A673 (cell line): ENCODE data around the gene KRT7. TPM values are rescaled to one million over a fixed set of nuclear protein-coding genes. Genes with fewer than 3 reads are reported as not detected.

ENCODE experiments used
- BruUV-seq: library from RNA; stranded (reverse); fragments of 400-500 nt; replicated peaks from 2 replicates; lab custom pipeline; 2021; lab: Mats Ljungman, UMichigan
- CTCF ChIA-PET: fragments of 300-600 bp; sonication (Branson Sonifier 250); formaldehyde crosslinking; loops from one replicate; lab custom pipeline; 2022; ENCODE audit warnings: antibody characterized with exemption; lab: Charles Lee
- POLR2A ChIA-PET: fragments of 300-600 bp; sonication (Branson Sonifier 250); formaldehyde crosslinking; loops from one replicate; lab custom pipeline; 2022; ENCODE audit warnings: antibody characterized with exemption; ENCODE audit not compliant: low non-redundant PET; lab: Charles Lee
- DNase-seq: peaks from one replicate; pipeline ENCODE4 v3.0.0-alpha.2; 2015; ENCODE audit warnings: low spot score
- H3K27ac ChIP-seq: fragments of 200-600 bp; sonication (generic); 2 replicates; pipeline ENCODE4 v1.5.1; 2016; ENCODE audit warnings: mixed run types, low read depth, mild to moderate bottlenecking, mixed read lengths, antibody characterized with exemption, low read length; ENCODE audit not compliant: poor library complexity, severe bottlenecking
- H3K27me3 ChIP-seq: fragments of 200-600 bp; sonication (generic); replicated peaks from 2 replicates; pipeline ENCODE4 v1.6.1; 2017; ENCODE audit warnings: mixed run types, low read depth, mild to moderate bottlenecking, mixed read lengths, antibody characterized with exemption, low read length; ENCODE audit not compliant: insufficient read depth, poor library complexity
- H3K36me3 ChIP-seq: fragments of 200-600 bp; sonication (generic); 2 replicates; pipeline ENCODE4 v1.6.1; 2016; ENCODE audit warnings: mixed run types, mild to moderate bottlenecking, mixed read lengths, antibody characterized with exemption, low read length; ENCODE audit not compliant: insufficient read depth, poor library complexity, severe bottlenecking
- H3K4me1 ChIP-seq: fragments of 200-600 bp; sonication (generic); 2 replicates; pipeline ENCODE4 v1.6.1; 2017; ENCODE audit warnings: mixed run types, mild to moderate bottlenecking, mixed read lengths, antibody characterized with exemption, low read length; ENCODE audit not compliant: insufficient read depth, poor library complexity, severe bottlenecking
- H3K4me3 ChIP-seq: fragments of 200-600 bp; sonication (generic); 2 replicates; pipeline ENCODE4 v1.5.1; 2016; ENCODE audit warnings: low read depth, mixed run types, mild to moderate bottlenecking, mixed read lengths, low read length; ENCODE audit not compliant: poor library complexity, severe bottlenecking
- H3K9me3 ChIP-seq: fragments of 200-600 bp; sonication (generic); 2 replicates; pipeline ENCODE4 v1.6.1; 2016; ENCODE audit warnings: mixed run types, low read depth, mild to moderate bottlenecking, mixed read lengths, antibody characterized with exemption, low read length; ENCODE audit not compliant: poor library complexity, severe bottlenecking
- EZH2 ChIP-seq: fragments of 200-600 bp; sonication (generic); IDR thresholded peaks from 2 replicates; pipeline ENCODE4 v1.6.1; 2017; ENCODE audit warnings: borderline replicate concordance, low read depth, mild to moderate bottlenecking, mixed read lengths, antibody characterized with exemption, low read length; ENCODE audit not compliant: poor library complexity, severe bottlenecking
- intact Hi-C: fragments of 100-400 bp; cut with micrococcal nuclease; formaldehyde crosslinking; loops from one replicate; pipeline ENCODE4 v1.10.0; 2022; ENCODE audit not compliant: unreplicated experiment
- total RNA-seq: library from RNA; stranded (reverse); gene quantifications from 2 replicates; pipeline ENCODE4 v1.2.3, GENCODE V29; 2021
- TF ChIP-seq, protein P1 (sequence below): fragments of 300-800, 200-600 bp; sonication (generic); conservative IDR thresholded peaks from 2 replicates; pipeline ENCODE4 v1.5.1; 2017; ENCODE audit warnings: low read depth, mild to moderate bottlenecking, antibody characterized with exemption, low read length, moderate library complexity, mixed read lengths

The KRT7 gene
- total RNA-seq, 1 experiment from 2014 or later, result 1.0 TPM

DNA sequence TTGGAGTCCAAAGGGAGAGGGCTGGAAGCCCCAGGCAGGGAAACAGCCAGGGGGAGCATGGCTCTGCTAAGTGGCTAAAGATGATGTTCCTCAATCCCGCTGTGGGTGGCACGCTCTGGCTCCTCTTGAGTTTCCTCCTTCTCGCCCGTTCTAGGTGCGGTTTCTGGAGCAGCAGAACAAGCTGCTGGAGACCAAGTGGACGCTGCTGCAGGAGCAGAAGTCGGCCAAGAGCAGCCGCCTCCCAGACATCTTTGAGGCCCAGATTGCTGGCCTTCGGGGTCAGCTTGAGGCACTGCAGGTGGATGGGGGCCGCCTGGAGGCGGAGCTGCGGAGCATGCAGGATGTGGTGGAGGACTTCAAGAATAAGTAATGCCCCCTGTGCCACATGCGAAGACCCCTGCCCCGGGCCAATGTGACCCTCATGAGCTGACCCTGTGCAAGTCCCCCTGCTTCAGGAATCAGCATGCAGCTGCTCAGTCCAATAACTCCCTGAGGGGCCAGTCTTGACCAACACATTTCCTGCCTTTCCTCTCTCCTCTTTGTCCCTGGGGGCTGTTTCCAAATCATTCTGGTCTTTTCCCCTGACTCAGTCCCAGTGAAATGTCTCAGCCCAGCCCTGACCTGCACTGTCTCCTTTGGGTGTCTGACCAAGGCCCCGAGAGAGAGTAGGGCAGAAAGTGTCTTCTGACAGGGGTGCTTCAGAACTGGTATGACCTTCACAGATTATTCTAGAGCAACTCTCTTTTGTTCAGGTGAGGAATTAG lies 2.1 kb downstream of the KRT7 start:
- H3K9me3 ChIP-seq, result no peaks in the 10 kb centered on the region
- no peak for DNase-seq
- POLR2A ChIA-PET, result no interaction called here
- no peaks in the 10 kb centered on the region for H3K36me3 ChIP-seq
- CTCF ChIA-PET, result no interaction called here
- H3K27me3 ChIP-seq, result peaks cover 12% of the 10 kb centered on the region
- no peaks in the 10 kb centered on the region for H3K4me1 ChIP-seq
- intact Hi-C loops, result no loop called here
- no TSS peak for BruUV-seq
- H3K4me3 ChIP-seq, result no peak overlapping the region
- no peak for TF ChIP-seq EZH2
- TF ChIP-seq, protein P1, sequence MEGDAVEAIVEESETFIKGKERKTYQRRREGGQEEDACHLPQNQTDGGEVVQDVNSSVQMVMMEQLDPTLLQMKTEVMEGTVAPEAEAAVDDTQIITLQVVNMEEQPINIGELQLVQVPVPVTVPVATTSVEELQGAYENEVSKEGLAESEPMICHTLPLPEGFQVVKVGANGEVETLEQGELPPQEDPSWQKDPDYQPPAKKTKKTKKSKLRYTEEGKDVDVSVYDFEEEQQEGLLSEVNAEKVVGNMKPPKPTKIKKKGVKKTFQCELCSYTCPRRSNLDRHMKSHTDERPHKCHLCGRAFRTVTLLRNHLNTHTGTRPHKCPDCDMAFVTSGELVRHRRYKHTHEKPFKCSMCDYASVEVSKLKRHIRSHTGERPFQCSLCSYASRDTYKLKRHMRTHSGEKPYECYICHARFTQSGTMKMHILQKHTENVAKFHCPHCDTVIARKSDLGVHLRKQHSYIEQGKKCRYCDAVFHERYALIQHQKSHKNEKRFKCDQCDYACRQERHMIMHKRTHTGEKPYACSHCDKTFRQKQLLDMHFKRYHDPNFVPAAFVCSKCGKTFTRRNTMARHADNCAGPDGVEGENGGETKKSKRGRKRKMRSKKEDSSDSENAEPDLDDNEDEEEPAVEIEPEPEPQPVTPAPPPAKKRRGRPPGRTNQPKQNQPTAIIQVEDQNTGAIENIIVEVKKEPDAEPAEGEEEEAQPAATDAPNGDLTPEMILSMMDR, result no peak
- H3K27ac ChIP-seq, result no peak overlapping the region

DNA sequence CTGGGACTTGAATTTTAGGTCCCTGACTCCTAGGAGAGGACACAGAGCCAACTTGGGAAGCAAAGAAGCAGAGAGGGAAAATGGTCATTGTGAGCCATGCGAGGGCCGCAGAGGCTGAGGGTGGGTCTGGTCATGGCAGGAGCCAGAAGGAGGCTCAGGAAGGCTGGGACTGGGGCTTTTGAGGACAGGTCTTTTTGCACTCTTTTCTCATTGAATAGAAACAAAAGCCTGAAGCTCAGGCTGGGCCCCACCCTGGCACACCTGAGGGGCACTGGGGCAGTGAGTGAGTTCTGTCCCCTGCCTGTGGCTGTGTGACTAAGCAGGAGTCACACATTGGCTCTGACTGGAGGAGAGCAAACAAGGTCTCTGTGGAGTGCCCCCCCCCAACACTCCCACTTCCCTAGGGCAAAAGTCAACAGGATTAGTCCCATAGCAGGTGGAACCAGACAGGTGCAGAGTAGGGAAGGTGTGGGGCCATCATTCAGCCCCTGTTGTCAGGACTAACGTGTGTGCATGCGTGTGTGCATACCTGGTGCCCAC lies 2.8 kb downstream of the KRT7 start:
- no peaks in the 10 kb centered on the region for H3K4me1 ChIP-seq
- BruUV-seq, result no TSS peak
- no peak for DNase-seq
- peaks cover 12% of the 10 kb centered on the region for H3K27me3 ChIP-seq
- intact Hi-C loops, result no loop called here
- H3K27ac ChIP-seq, result no peak overlapping the region
- ChIA-PET POLR2A (no interaction called here), CTCF (no interaction called here)
- H3K4me3 ChIP-seq, result no peak overlapping the region
- no peak for TF ChIP-seq EZH2
- TF ChIP-seq, protein P1, result no peak
- H3K9me3 ChIP-seq, result no peaks in the 10 kb centered on the region
- no peaks in the 10 kb centered on the region for H3K36me3 ChIP-seq

DNA sequence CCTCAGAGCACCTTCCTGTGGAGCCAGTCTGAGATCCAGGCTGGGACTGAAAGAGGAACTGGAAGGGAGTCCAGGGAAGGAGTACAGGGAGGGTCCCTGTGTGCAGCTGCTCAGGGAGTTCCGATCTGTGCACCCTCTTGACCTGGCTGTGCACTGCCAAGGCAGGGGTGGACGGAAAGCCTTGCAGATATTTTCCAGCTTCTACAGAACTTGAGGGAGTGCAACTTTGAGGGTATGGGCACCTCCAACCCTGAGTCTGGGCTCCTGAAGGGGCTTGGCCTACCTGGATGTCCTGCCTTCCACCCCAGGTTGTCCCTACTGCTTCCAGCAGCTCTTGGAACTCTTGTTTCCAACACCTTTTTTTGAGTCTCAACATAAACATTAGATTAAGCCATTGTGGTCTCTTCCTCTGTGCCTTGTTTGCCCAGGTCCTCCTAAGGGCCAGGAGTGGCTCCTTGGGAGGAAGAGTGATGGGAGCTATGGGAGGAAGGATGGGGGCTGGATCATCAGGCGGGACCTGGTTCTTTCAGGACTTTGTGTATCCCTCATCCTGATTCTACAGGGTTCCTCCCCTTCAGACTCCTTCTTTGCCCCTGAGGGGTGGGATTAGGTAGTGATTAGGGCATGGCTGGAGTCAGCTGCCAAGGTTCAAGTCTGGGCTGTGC lies 3.5 kb downstream of the KRT7 start:
- no peak overlapping the region for H3K27ac ChIP-seq
- no TSS peak for BruUV-seq
- TF ChIP-seq EZH2, result no peak
- TF ChIP-seq, protein P1, result no peak
- H3K36me3 ChIP-seq, result no peaks in the 10 kb centered on the region
- H3K27me3 ChIP-seq, result peaks cover 12% of the 10 kb centered on the region
- DNase-seq, result no peak
- intact Hi-C loops, result no loop called here
- H3K9me3 ChIP-seq, result no peaks in the 10 kb centered on the region
- H3K4me1 ChIP-seq, result no peaks in the 10 kb centered on the region
- CTCF ChIA-PET, result no interaction called here
- POLR2A ChIA-PET, result no interaction called here
- H3K4me3 ChIP-seq, result no peak overlapping the region
